HepG2 (cell line): ENCODE results near the gene YPEL3. TPM values are rescaled to one million over a fixed set of nuclear protein-coding genes. Genes with fewer than 3 reads are reported as not detected.
A peak's percentile ranks its signal among the peaks of the same experiment; 100 is the strongest.

Experiments
- AHDC1 ChIP-seq: sonication (generic); formaldehyde crosslinking; IDR thresholded peaks from 2 replicates; pipeline ENCODE4 v1.5.1; 2020; ENCODE audit warnings: mild to moderate bottlenecking, missing genetic modification reagents, borderline replicate concordance
- PAXIP1 ChIP-seq: sonication (generic); formaldehyde crosslinking; conservative IDR thresholded peaks from 2 replicates; pipeline ENCODE4 v1.4.0; 2020; ENCODE audit warnings: mild to moderate bottlenecking, missing genetic modification reagents, moderate library complexity
- SNAPC5 ChIP-seq: sonication (generic); formaldehyde crosslinking; IDR thresholded peaks from 2 replicates; pipeline ENCODE4 v1.8.1; 2023; ENCODE audit warnings: mild to moderate bottlenecking, missing genetic modification reagents, borderline replicate concordance
- ZNF496 ChIP-seq: sonication (generic); formaldehyde crosslinking; IDR thresholded peaks from 2 replicates; pipeline ENCODE4 v1.8.1; 2023; ENCODE audit warnings: mild to moderate bottlenecking, moderate library complexity, missing genetic modification reagents; ENCODE audit not compliant: insufficient replicate concordance
- polyA plus RNA-seq, 8 experiments: library from polyadenylated mRNA; depleted of rRNA in 3 of 8; stranded (reverse) in 7 of 8; unstranded in 1 of 8; fragments of >200 nt; fragmentation: Illumina TruSeq in 4 of 8; extraction: Trizol in 4 of 8; gene quantifications; 2 replicates each; pipeline versions ENCODE4 v1.2.1 to v1.2.3, GENCODE V29; 2011 to 2016; ENCODE audit warnings: low read depth in 4 of 8, missing spikeins in 1 of 8, mixed read lengths in 1 of 8; ENCODE audit not compliant: insufficient read depth in 1 of 8
- total RNA-seq, 5 experiments: library from RNA; depleted of rRNA; stranded (reverse); fragments of >200 nt; fragmentation: Illumina TruSeq; extraction: Trizol; gene quantifications; 2 replicates each; pipeline ENCODE4 v1.2.3, GENCODE V29; 2016; ENCODE audit warnings: low read depth in 1 of 5

YPEL3 gene
- total and polyA plus RNA-seq, 2 of the 13 experiments (the other 11 are each of a cell fraction or from before 2014, with no cell fraction given), result 5.4 to 47.0 TPM

GRCh38 chr16:30141750-30142149, 45.7 kb upstream of the YPEL3 start (continued):
- TF ChIP-seq AHDC1 (CRISPR knock-in tag), result no peak
- no peak for TF ChIP-seq ZNF496 (CRISPR knock-in tag)
- TF ChIP-seq PAXIP1, result peak; percentile 55; the same call in 1 of the 2 replicates
- no peak for TF ChIP-seq SNAPC5
- TF ChIP-seq, all 625 proteins: peak for 8
